ENCODE results near the gene CNPY2.
"Not testable (repeated sequence)": the region's sequence is repeated elsewhere in the genome, so short reads cannot be mapped to it uniquely, and the experiment has no call there.

The CNPY2 gene

GRCh38 chr12:56315622-56316473 lies at the start of gene CNPY2:
CNPY2 (minus strand) TSS chr12:56315988; CDS start chr12:56315217, 771 bp downstream.
- peak; percentile 95 for DNase-seq

GRCh38 chr12:56362130-56363059 lies 46.6 kb upstream of the CNPY2 start, which contains the start of gene APOF:
APOF (minus strand) TSS chr12:56362857; CDS start chr12:56362745, 112 bp downstream.
- DNase-seq: no peak

- DNase-seq: no peak
Observed at GRCh38 chr12:56361487-56362129, 45.8 kb upstream of the CNPY2 start.

GRCh38 chr12:56359851-56360767 lies 44.3 kb upstream of the CNPY2 start, which contains the start of gene STAT2:
STAT2 (minus strand) TSS chr12:56360107; CDS start chr12:56356571, 3,536 bp downstream.
- DNase-seq: peak; percentile 100

- DNase-seq: no peak
Observed at GRCh38 chr12:56358836-56359532, 43.2 kb upstream of the CNPY2 start.

- DNase-seq: no peak
Observed at GRCh38 chr12:56351325-56351724, 35.5 kb upstream of the CNPY2 start.

- DNase-seq: no peak
Observed at GRCh38 chr12:56350662-56351061, 34.9 kb upstream of the CNPY2 start.

- DNase-seq: no peak
Observed at GRCh38 chr12:56348776-56349175, 33.0 kb upstream of the CNPY2 start.

- not testable (repeated sequence) for DNase-seq
Observed at GRCh38 chr12:56347255-56347654, 31.5 kb upstream of the CNPY2 start.

GRCh38 chr12:56346675-56347074 lies 30.9 kb upstream of the CNPY2 start:
- DNase-seq: no peak

- DNase-seq: not testable (repeated sequence)
Observed at GRCh38 chr12:56342290-56342689, 26.5 kb upstream of the CNPY2 start.

GRCh38 chr12:56341616-56342015 lies 25.8 kb upstream of the CNPY2 start:
- no peak for DNase-seq

GRCh38 chr12:56339158-56339422 lies 23.3 kb upstream of the CNPY2 start:
- no peak for DNase-seq

- peak; percentile 88 for DNase-seq
Observed at GRCh38 chr12:56338308-56339157, 22.7 kb upstream of the CNPY2 start, which contains the start of gene IL23A. IL23A (plus strand) TSS chr12:56338884; CDS start chr12:56339045, 161 bp downstream.

GRCh38 chr12:56337753-56338251 lies 22.0 kb upstream of the CNPY2 start:
- peak; percentile 25 for DNase-seq

- peak; percentile 60 for DNase-seq
Observed at GRCh38 chr12:56336361-56337167, 20.8 kb upstream of the CNPY2 start.

GRCh38 chr12:56335527-56335926 lies 19.7 kb upstream of the CNPY2 start:
- DNase-seq: not testable (repeated sequence)

GRCh38 chr12:56334490-56334793 lies 18.7 kb upstream of the CNPY2 start:
- DNase-seq: no peak
